ENCODE data around the gene SLC16A10.
"Not testable (repeated sequence)": the region's sequence is repeated elsewhere in the genome, so short reads cannot be mapped to it uniquely, and the experiment has no call there.

The SLC16A10 gene

GRCh38 chr6:111087106-111087835 lies at the start of gene SLC16A10:
Gene SLC16A10, plus strand, starts transcription at chr6:111087503. Its CDS starts 250 bp downstream, at chr6:111087753.
- Mint-ChIP-seq H3K4me3 (peak within 1 kb of the TSS; percentile 94), H3K36me3 (no peaks in the 10 kb centered on the region), H3K27me3 (no peaks in the 10 kb centered on the region), H3K4me1 (peaks cover 39% of the 10 kb centered on the region), H3K27ac (peak within 1 kb of the TSS; percentile 91), H3K9me3 (no peaks in the 10 kb centered on the region)

DNA sequence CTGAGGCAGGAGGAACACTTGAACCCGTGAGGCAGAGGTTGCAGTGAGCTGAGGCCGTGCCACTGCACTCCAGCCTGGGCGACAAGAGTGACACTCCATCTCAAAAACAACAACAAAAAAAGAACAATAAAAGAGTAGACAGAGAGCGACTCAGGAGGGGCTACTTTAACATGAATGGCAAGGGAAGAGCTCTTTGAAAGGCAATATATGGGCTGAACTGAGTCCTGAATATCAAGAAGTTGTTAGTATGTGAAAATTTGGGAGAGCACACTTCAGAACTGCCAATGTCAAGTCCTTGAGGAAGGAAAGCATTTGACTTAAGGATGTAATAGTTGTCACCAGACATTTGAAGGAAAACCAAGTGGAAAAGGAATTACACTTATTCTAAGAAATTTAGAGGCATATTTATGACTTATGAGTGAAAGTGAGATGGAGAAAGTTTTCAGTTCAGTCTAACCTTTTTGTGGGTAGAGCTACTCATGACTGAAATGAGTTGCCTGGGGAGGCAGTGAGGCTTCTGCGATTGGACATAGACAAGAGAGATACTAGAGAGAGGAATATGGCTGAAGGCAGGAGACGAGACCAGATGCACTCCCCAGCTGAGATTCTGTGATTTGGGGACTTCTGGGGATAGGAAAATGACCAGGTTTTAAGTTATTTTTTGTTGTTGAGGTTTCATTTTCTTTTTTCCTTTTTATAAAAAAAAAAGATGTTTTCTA lies 48.6 kb upstream of the SLC16A10 start:
- H3K27ac Mint-ChIP-seq, result no peak overlapping the region
- H3K36me3 Mint-ChIP-seq, result peaks cover 2% of the 10 kb centered on the region
- no peak overlapping the region for H3K4me3 Mint-ChIP-seq
- H3K27me3 Mint-ChIP-seq, result no peaks in the 10 kb centered on the region
- H3K9me3 Mint-ChIP-seq, result no peaks in the 10 kb centered on the region
- H3K4me1 Mint-ChIP-seq, result no peaks in the 10 kb centered on the region

DNA sequence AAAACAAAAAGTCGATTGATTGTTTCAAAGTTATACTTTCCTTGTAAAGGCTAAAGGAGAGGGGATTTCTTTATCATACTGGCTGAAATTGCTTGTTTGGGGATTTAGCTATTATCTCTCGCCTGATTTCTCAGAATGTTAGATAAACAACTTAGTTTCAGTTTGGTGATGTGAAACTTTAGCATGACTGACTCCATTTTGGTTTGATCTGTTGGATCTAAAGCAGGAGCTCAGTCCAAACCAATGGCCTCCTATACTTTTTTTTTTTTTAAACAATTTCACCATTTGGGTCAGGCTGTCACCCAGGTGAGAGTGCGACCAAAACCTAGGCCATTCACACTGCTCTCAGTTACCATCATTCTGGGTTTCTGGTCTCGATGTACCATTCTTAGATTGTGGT lies 45.4 kb upstream of the SLC16A10 start:
- no peak overlapping the region for H3K27ac Mint-ChIP-seq
- H3K36me3 Mint-ChIP-seq, result peaks cover 2% of the 10 kb centered on the region
- no peaks in the 10 kb centered on the region for H3K9me3 Mint-ChIP-seq
- no peaks in the 10 kb centered on the region for H3K27me3 Mint-ChIP-seq
- no peak overlapping the region for H3K4me3 Mint-ChIP-seq
- no peaks in the 10 kb centered on the region for H3K4me1 Mint-ChIP-seq

- Mint-ChIP-seq H3K36me3 (no peaks in the 10 kb centered on the region), H3K4me3 (no peak overlapping the region), H3K9me3 (no peaks in the 10 kb centered on the region), H3K4me1 (no peaks in the 10 kb centered on the region), H3K27ac (no peak overlapping the region), H3K27me3 (no peaks in the 10 kb centered on the region)
Observed at GRCh38 chr6:111047244-111047643, 40.1 kb upstream of the SLC16A10 start.

DNA sequence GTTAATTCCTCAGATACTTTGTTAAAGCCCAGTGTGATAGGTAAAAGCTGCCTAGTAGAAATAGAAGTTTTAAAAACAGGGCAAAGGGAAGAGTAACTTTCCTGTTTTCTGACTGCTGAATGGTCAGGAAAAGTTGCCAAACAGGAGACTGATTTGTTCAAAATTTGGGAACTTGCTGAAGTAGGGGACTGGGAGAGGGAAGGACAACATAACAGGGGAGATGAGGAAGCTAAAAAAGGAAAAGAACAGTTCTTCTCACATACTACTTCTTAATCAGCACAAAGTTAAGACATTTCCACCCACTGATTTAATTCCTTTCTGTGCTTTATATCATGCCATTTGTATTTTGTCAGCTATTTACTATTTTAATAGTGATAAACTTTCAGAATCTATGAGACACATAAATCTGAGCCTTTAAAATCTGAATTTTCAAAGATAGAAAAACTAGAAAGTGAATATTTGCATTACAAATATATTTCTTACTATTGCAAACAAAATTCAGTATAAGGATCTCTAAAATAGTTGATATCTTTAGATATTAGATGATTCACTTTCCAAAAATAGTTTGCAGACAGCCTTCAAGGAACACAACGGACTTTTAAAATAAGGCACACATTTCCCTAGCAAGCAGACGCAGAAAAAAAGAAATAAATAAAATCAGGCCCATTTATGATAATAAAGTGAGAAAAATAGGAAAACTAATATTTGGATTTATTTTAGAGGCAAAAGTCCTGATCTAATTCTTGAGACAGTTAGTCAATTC lies 36.9 kb upstream of the SLC16A10 start:
- H3K27ac Mint-ChIP-seq, result no peak overlapping the region
- H3K4me1 Mint-ChIP-seq, result no peaks in the 10 kb centered on the region
- H3K27me3 Mint-ChIP-seq, result no peaks in the 10 kb centered on the region
- H3K4me3 Mint-ChIP-seq, result no peak overlapping the region
- H3K36me3 Mint-ChIP-seq, result no peaks in the 10 kb centered on the region
- H3K9me3 Mint-ChIP-seq, result no peaks in the 10 kb centered on the region

- no peak overlapping the region for H3K4me3 Mint-ChIP-seq
- H3K4me1 Mint-ChIP-seq, result peaks cover under 1% of the 10 kb centered on the region
- no peaks in the 10 kb centered on the region for H3K27me3 Mint-ChIP-seq
- H3K27ac Mint-ChIP-seq, result peak overlapping the region; percentile 47
- no peaks in the 10 kb centered on the region for H3K9me3 Mint-ChIP-seq
- no peaks in the 10 kb centered on the region for H3K36me3 Mint-ChIP-seq
Observed at GRCh38 chr6:111052171-111052570, 35.1 kb upstream of the SLC16A10 start.

DNA sequence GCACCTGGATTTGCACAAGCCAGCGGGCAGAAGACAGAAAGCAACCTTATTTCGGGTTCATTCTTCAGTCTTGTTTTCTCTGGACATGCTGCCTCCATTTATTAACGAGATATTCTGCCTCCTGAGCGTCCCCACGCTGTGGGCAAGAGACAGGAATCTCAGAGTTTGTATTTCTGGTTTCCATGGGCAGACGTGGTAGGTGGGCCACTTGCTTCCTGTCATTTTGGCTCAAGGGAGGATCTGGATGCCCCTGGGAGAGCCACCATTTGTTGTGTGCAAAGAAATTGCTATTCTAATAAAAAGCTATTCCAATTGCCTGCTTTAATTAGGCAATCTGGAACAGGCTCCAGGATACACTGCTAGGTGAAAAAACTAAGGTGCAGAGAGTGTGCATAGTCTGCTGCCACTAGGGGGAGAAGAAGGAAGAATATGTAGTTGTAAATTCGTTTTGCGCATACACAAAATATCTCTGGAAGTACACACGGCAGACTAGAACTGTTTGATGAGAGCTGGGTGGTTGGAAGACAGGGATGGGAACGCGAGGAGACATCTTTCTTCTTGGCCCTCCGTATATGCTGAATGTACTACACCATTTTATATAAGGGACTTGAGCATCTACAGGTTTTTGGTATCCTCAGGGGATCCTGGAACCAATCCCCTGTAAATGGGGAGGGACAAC lies 30.1 kb upstream of the SLC16A10 start:
- no peaks in the 10 kb centered on the region for H3K9me3 Mint-ChIP-seq

GRCh38 chr6:111061508-111061907 lies 25.8 kb upstream of the SLC16A10 start:
- H3K9me3 Mint-ChIP-seq, result no peaks in the 10 kb centered on the region
- no peak overlapping the region for H3K4me3 Mint-ChIP-seq
- H3K36me3 Mint-ChIP-seq, result no peaks in the 10 kb centered on the region
- H3K27ac Mint-ChIP-seq, result no peak overlapping the region
- H3K4me1 Mint-ChIP-seq, result peaks cover 4% of the 10 kb centered on the region
- H3K27me3 Mint-ChIP-seq, result no peaks in the 10 kb centered on the region

More for the DNA sequence above, 30.1 kb upstream of the SLC16A10 start:
- Mint-ChIP-seq H3K4me1 (peaks cover 4% of the 10 kb centered on the region), H3K4me3 (no peak overlapping the region), H3K36me3 (no peaks in the 10 kb centered on the region), H3K27me3 (no peaks in the 10 kb centered on the region), H3K27ac (no peak overlapping the region)

- not testable (repeated sequence) for H3K4me3 Mint-ChIP-seq, H3K27me3 Mint-ChIP-seq, H3K9me3 Mint-ChIP-seq, H3K36me3 Mint-ChIP-seq, H3K27ac Mint-ChIP-seq, H3K4me1 Mint-ChIP-seq
Observed at GRCh38 chr6:111061985-111062384, 25.3 kb upstream of the SLC16A10 start.

DNA sequence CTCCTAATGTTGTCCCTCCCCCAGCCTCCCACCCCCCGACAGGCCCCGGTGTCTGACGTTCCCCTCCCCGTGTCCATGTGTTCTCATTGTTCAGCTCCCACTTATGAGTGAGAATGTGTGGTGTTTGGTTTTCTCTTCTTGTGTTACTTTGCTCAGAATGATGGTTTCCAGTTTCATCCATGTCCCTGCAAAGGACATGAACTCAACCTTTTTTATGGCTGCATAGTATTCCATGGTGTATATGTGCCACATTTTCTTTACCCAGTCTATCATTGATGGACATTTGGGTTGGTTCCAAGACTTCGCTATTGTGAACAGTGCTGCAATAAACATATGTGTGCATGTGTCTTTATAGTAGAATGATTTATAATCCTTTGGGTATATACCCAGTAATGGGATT lies 24.4 kb upstream of the SLC16A10 start:
- H3K4me3 Mint-ChIP-seq, H3K27me3 Mint-ChIP-seq, H3K4me1 Mint-ChIP-seq, H3K36me3 Mint-ChIP-seq, H3K9me3 Mint-ChIP-seq, H3K27ac Mint-ChIP-seq: not testable (repeated sequence)

- no peaks in the 10 kb centered on the region for H3K9me3 Mint-ChIP-seq
- H3K4me1 Mint-ChIP-seq, result peaks cover 3% of the 10 kb centered on the region
- no peak overlapping the region for H3K27ac Mint-ChIP-seq
- H3K36me3 Mint-ChIP-seq, result no peaks in the 10 kb centered on the region
- H3K4me3 Mint-ChIP-seq, result no peak overlapping the region
- H3K27me3 Mint-ChIP-seq, result no peaks in the 10 kb centered on the region
Observed at GRCh38 chr6:111068109-111068865, 19.0 kb upstream of the SLC16A10 start.

- Mint-ChIP-seq H3K36me3 (no peaks in the 10 kb centered on the region), H3K4me1 (peaks cover 3% of the 10 kb centered on the region), H3K27ac (no peak overlapping the region), H3K4me3 (no peak overlapping the region), H3K27me3 (no peaks in the 10 kb centered on the region), H3K9me3 (no peaks in the 10 kb centered on the region)
Observed at GRCh38 chr6:111068866-111069234, 18.5 kb upstream of the SLC16A10 start.

DNA sequence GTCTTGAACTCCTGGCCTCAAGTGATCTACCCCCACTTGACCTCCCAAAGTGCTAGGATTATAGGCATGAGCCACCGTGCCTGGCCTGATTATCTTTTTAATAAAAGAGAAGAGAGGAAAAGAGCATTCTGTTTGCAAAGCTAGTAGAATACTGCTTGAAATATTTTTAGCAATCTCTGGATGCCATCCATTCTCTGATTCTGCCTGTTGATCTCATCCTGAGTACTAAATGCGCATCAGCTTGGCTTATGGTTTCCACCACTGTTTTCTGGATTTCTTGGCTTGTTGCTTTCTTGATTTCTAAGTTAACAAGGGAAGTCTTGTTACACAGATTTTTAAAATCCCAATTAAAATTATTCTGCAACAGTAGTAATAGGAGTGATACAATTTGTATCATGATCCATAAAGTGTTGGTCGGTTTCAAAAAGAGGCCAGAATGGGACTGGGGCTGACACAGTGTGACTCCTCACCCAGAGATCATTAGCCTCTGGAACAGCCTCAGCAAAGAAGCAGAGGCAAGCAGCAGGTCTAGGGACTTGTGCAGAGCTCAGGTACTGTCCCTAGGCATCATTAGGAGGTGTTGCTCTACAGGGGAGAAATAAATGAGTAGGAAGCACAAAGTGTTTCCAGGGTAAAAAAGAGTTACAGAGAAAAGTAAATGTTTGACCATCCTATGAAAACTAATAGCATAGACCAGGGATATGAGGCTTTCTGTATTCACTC lies 17.8 kb upstream of the SLC16A10 start:
- H3K4me1 Mint-ChIP-seq, result peaks cover 3% of the 10 kb centered on the region
- H3K36me3 Mint-ChIP-seq, result no peaks in the 10 kb centered on the region
- no peak overlapping the region for H3K27ac Mint-ChIP-seq
- no peaks in the 10 kb centered on the region for H3K9me3 Mint-ChIP-seq
- no peak overlapping the region for H3K4me3 Mint-ChIP-seq
- peaks cover 1% of the 10 kb centered on the region for H3K27me3 Mint-ChIP-seq

DNA sequence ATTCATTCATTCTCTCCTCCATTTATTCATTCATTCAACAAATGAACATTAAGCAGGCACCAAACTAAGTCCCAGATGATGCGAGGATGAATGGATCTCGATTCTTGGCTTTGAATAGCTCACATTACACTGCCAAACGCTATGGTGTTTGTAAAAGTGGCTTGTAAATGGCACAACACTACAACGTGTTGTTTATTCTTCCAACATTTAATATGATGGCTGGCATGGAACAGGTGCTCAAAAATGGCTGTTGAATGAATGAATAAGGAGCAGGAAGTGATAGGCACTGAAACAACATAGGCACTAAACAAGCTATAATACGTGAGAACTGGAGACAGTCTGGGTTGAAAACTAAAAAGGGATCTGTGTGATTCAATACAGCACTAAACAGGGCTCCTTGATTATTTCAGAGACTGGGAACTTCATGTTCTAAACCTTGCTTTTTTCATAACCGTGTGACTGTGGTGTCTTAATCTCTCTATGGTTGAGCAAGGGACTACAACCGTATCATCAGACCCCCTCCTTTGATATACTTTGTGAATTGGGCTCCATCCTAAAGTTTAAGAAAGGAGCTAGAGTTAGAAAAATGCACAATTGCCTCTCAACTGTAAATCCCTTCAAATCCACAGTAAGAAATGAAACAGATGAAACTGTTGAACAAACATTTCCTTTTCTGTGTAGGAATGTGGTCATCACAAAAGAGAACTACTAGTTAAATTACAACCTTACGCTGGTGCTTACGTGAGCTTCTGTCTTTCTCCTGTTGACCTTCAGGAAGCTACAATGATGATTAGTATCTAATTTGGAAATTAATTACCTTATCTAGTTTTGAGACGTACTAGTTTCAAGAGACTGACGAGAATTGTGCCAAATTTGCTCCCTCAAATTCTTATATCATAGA lies 16.9 kb upstream of the SLC16A10 start:
- no peaks in the 10 kb centered on the region for H3K36me3 Mint-ChIP-seq
- H3K4me1 Mint-ChIP-seq, result peaks cover 3% of the 10 kb centered on the region

More for the DNA sequence above, 16.9 kb upstream of the SLC16A10 start:
- Mint-ChIP-seq H3K4me3 (no peak overlapping the region), H3K27ac (no peak overlapping the region), H3K9me3 (no peaks in the 10 kb centered on the region), H3K27me3 (peaks cover 1% of the 10 kb centered on the region)
